ENCODE measurements around the gene SRSF1.
A peak's percentile ranks its signal among the peaks of the same experiment; 100 is the strongest.

Gene SRSF1

DNA sequence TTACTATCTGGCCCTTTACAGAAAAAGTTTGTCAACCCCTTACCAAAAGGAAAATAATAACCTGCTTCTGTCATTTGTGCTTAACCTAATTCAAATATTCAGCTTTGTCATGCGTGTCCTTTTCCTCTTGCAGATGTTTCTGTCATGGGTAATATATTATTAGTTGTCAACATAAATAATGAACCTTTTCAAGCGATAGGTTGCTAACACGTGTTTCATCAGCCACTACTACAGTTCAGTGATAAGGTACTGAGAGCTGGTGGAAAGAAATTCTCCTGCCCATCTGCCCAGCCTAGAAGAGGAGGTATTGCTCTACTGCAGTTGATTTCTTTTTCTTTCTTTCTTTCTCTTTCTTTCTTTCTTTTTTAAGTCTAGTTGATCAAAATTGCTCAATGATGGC is 12.0 kb upstream of the SRSF1 start:
- DNase-seq (ENCODE audit: low read depth in 2 of 2): no peak

DNA sequence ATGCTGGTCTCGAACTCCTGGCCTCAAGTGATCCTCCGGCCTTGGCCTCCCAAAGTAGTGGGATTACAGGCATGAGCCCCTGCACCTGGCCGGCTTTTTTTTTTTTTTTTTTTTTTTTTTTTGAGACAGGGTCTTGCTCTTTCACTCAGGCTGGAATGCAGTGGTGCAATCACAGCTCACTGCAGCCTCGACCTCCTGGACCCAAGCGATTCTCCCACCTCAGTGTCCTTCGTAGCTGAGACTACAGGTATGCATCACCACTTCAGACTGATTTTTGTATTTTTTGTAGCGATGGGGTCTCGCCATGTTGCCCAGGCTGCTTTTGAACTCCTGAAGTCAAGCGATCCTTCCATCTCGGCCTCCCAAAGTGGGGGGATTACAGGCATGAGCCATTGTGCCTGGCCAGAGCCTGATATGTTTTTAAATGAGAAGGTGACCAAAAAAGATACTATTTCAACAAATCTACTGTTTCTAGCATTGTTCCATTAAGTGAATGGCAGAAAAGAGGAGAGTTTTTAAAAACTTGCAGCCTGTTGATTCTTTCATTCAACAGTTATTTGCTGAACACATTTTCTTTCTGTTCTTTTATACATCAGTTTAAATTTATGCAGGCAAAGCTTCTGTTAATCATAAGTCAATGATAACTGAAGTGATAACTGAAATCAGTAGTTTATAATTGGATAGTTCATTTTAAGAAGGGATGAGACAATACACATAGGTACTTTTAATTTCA is 3.2 kb upstream of the SRSF1 start:
- DNase-seq (ENCODE audit: low read depth in 2 of 2): no peak

DNA sequence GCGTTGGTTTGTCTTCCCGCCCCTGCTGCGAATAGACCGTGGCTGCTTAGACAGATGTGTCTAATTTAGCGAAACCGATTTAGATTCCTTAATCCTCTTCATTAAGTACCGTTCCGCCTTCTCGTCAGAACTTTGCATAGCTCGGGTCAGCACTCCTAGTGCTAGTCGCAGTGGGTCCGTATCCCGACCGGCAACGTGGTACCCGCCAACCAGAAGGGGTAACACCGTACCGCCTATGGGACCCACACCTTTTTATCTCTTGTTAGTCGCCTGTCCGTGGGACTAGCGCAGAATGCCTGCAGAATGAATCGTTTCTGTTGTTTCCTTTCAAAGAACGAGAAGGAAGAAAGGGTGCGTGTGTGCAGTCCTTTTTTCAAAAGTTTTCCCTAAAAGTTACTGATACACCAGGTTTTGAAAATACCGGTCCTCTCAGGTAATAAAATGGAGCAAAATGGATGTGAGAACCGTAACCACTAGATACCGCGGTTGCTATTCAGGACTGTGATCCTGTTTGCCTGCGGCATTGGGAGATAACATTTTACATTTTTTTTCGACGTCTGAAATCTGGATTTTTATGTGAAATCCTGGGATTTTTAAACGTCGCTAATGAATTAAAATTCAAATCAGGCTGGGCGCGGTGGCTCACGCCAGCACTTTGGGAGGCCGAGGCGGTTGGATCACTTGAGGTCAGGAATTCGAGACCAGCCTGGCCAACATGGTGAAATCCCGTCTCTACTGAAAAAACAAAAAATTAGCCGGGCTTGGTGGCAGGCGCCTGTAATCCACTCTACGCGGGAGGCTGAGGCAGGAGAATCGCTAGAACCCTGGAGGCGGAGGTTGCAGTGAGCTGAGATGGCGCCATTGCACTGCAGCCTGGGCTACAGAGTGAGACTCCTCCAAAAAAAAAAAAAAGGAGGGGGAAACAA is 998 bp upstream of the SRSF1 start:
- DNase-seq (ENCODE audit: low read depth in 2 of 2): no peak

DNA sequence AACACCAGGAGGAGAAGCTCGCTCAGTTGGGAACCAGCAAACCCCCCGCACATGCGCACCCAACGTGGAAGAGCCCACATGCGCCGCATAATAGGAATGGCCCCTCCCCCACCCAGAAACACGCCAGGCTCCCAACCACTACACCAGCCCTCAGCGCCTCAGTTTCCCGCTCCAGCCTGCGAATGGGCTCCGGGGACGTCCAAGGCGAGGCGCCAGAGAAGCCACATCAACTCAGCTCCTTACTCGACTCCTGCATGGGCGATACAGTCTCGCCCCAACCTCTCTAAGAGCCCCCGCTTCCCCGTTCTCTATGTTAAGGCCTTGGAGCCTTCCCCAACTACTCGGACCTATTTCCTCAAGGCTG is 504 bp downstream of the SRSF1 start:
- DNase-seq (ENCODE audit: low read depth in 2 of 2): peak; percentile 14 to 30

DNA sequence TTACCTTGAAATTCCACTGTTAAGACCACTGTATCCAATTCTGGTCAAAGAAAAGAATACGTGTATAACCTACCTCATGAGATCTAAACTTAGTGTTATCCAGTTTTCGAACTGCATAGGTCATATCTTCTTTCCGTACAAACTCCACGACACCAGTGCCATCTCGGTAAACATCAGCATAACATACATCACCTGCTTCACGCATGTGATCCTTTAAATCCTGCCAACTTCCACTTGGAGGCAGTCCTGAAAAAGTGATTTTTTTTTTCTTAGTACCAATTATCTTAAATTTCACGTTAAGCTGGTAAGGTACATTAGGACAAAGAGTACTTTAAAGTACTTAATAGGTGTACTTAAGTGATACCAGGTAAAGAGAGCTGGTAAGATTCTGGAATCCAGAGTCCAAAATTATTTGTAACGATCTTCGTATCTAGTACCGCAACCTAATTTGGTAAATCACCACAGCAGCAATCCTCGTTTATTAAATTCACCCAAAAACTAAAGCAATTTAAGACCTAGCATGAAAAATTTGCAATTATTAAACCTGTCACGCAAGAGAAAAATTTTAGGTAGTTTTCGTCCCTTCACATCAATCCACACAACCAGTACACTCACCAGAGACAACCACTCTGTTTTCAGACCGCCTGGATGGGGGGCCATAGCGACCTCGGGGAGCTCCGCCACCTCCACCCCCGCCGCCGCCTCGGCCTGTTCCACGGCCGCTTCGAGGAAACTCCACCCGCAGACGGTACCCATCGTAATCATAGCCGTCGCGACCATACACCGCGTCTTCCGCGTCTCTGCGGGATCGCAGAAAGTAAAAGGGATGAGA is 1.1 kb downstream of the SRSF1 start:
- DNase-seq (ENCODE audit: low read depth in 2 of 2): peak in 1 of 2 donors; percentile 43

DNA sequence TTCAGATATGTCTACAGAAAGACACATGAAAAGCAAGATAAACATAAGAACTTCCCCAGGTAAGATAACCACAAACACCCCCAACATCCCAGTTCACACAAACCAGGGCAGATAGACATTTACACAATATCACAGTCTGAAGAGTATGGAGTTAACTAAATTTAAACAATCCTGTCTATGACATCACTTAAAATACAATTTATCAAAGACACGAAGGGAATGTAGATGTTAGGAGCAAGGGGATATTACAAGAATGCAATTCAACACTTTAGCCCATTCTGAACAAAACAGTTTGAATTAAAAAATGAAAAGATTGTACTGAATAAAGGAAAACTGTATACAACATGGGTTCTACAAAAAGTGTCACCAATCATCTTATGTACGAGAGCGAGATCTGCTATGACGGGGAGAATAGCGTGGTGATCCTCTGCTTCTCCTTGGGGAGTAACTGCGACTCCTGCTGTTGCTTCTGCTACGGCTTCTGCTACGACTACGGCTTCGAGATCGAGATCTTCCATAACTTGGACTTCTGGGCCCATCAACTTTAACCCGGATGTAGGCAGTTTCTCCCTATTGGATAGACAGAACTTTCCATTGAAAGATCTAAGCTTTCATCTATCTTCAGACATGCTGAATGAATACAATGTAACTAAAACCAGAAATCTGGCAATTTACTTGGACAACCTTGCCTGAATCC is 1.9 kb downstream of the SRSF1 start:
- DNase-seq (ENCODE audit: low read depth in 2 of 2): no peak

DNA sequence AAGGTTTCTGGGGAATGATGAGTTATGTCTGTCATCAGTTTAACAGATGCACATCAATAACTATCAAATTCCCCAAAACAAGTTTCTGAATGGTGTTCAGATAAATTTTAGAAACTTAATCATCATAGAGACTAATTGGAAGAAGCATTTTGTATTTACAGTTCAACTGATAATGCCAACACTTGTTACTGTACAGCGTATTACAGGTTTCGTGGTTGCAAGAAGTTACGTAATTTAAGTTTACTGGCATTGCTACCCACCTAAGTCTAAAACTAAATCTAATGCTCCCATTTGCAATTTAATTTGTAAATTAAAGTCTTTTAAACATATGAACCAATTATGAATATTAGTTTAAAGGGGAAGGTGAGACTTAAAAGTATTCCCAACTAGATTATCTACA is 3.0 kb downstream of the SRSF1 start:
- no peak for DNase-seq (ENCODE audit: low read depth in 2 of 2)

DNA sequence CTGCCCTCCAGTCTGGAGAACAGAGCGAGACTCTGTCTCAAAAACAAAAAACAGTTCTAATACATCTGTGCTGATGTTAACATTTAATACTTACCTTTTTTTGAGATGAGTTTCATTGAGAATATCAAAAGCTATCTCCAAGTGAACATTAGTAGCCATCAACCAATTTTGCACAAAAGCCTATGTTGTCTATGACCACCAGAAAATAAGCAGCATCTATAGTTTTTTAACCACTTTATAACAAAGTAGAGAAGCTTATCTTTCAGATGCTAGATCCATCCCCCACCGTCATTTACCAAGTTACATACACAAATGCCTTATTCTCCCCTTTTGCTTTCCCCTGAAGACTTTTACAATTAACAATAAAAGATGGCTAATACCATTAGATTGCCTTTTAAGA is 4.1 kb downstream of the SRSF1 start:
- DNase-seq (ENCODE audit: low read depth in 2 of 2): no peak

DNA sequence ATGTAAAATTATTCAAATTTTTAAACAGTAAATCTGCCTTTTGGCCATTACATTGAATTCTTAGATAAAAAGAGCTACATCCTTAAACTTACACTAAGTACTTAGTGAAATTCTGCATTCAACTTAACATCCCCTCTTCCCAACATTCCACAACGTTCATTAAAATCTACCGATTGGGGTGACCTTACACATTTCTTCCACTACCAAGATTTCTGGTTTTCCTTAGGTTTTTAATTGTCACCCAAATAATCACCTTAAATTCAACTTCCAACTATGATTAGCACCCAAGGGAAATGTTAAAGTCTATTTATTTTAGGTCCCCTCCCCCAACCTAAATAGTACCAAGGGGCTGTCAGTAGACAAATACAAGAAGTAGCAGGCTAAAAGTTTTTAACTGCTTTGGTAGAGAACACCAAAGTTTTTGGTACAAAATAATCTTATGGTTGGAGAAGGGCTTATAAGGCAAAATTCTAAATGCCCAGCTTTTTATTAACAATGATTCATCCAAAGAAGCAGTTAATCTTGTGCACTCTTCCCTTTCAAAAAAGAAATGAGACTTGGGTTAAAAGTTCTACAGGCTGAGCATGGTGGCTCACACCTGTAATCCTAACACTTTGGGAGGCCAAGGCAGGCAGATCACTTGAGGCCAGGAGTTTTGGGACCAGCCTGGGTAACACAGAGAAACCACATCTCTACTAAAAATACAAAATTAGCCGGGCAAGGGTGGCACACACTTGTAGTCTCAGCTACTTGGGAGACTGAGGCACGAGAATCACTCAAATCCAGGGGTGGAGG is 4.7 kb downstream of the SRSF1 start:
- no peak for DNase-seq (ENCODE audit: low read depth in 2 of 2)

DNA sequence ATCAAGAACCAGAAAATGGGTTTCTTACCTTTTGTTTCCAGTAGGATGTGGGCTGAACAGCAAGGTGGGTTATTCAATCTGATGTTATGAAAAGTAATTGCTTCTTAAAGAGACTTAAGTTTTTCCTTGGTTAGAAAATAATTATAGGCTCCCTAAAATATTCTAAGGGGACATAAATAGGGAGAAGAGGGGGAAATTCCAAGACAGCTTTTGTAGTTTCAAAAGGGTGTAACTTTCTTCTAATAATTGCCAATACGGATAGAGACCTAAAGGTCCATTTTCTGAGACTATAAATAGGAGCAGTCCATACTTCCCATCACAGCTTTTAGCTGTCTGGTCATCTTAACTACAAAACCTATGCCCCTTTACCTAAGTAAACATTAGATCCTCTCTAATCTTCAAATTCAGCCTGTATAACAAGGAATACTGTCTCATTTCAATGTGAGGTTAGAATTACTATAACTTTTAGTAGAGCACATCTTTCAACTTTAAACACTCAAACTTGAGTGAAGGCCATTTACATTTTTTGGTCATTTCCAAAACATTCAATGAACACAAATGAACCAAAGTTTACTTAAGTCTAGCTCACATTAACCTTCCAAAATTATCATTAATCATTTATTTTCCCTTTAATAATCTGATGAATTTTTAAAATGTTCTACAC is 5.5 kb downstream of the SRSF1 start:
- no peak for DNase-seq (ENCODE audit: low read depth in 2 of 2)

DNA sequence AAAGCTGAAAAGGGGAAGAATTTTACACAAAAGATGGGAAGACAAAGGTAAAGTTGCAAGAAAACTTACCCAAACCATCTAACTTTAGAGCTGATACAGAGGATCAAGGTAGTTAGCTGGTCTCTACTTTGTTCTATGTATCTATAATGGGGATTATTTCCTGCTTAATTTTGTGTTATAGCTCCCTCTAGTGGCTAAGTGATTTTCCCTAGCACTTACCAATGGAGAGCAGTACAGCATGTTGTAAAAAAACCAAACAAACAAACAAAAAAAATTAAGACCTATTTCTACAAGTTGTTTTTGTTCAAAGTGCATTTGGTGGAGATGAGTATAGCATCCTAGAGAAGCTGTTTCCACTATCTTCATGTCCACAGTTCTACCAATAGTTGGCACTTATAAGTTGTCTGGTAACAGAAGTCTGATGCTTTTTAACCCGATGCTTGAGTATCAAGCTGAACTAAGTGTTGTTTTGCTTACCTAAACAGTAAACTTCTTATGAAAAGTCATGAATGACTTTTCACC is 7.5 kb downstream of the SRSF1 start:
- no peak for DNase-seq (ENCODE audit: low read depth in 2 of 2)

DNA sequence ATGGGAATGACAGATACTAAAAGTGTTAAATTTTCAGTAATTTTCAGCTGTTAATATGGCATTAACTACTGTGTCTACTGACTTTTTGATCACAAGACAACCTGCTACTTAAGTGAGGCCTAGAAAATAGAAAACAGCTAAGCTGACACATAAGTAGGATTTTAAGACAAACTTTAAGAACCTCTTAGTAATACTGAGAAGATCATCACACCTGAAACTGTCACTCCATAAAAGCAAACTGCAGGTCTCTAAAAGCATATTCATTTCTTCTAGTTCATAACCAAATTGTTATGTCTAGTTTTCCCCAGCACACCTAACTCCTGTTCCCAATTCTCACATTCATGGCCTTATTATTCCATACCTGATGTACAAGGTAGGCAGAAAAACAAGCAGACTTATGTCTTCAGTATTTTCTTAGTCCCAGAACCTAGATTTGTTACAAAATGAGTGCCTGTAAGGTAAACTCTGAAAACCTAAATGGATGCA is 8.0 kb downstream of the SRSF1 start:
- no peak for DNase-seq (ENCODE audit: low read depth in 2 of 2)

DNA sequence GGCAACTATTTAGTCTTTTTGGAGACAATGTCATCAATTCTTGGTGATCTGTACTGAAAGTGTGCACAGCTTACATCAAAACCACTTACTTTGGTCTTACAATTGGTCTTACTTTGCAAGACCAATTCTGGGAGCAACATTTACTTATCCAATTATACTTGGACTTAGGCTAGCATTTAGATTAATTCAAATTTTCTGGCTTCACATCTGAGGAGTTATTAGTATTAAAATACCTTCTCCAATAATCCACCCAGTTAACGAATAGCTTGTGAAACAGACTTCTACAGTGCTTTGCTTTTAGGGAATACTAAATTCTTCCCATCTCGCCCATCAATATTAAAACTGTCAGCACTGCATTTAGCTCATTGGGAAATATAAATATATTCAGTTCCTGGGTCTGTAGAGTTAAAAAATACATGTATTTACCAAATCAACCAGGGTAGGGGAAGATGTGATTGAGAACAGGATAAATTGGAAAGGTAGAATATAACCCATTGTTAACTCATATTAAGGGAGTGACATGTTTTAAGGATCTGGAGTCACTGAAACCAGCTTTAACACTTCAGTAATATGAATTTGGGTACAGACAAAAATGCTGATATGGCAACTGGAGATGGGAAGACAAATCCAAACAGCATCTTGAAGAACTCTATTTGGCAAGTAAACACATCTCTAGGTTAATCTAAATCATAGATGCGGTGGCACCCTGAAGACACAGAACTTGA is 9.8 kb downstream of the SRSF1 start:
- DNase-seq (ENCODE audit: low read depth in 2 of 2): no peak

DNA sequence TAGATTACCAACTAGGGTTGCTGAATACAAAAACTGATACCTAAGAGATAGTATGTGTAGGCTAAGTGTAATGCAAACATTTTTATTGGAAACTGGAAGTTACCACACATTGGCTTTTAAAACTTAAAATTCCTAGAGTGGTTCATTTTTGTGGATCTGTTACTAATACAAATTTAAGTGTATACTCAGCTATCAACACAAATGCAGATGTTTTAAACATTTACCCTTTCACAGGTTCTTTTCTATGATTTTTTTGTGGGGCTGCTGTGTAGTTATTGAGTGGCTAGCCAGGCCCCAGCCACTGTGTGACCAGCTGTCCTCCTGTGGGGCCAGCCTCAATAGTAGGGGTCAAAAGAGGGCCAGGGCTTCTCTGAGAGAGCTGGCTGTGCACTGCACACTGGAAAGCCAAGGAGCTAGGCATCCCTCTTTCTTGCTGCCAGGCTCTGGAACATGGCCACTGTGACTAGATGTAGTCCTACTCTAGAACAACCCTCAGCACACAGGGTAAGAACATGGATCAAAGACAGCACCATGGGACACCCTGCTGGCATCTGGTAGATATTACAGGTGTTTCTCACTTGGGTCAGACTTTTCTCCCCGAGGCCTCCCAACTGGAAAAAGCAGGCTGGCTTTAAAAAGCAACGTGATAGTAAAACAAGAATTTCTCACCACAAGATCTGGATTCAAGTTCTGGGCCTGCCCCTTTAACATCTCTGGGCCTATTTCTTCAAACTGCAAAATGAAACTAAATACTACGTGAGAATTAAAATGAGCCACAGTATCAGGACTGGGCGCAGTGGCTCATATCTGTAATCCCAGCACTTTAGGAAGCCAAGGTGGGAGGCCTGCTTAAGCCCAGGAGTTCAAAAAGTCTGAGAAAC is 11.7 kb downstream of the SRSF1 start:
- no peak for DNase-seq (ENCODE audit: low read depth in 2 of 2)

DNA sequence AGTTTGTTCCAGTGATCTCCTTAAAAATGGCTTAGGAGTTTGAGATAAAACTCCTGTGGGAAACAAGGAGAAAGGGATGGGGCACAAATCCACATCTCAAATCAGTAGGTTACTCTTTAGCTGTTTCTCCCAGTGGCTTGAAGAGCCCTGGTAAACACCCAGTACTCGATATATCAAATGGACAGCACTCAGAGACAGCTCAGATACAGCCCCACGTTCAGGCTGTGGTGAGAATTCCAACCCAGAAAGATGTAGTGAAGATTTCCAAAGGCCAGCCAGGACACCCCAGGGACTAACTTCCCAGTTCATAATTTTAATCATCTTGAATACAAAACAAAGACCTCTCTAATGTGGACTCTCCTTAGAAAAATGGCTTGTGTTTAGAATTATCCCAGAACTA is 12.6 kb downstream of the SRSF1 start:
- no peak for DNase-seq (ENCODE audit: low read depth in 2 of 2)

DNA sequence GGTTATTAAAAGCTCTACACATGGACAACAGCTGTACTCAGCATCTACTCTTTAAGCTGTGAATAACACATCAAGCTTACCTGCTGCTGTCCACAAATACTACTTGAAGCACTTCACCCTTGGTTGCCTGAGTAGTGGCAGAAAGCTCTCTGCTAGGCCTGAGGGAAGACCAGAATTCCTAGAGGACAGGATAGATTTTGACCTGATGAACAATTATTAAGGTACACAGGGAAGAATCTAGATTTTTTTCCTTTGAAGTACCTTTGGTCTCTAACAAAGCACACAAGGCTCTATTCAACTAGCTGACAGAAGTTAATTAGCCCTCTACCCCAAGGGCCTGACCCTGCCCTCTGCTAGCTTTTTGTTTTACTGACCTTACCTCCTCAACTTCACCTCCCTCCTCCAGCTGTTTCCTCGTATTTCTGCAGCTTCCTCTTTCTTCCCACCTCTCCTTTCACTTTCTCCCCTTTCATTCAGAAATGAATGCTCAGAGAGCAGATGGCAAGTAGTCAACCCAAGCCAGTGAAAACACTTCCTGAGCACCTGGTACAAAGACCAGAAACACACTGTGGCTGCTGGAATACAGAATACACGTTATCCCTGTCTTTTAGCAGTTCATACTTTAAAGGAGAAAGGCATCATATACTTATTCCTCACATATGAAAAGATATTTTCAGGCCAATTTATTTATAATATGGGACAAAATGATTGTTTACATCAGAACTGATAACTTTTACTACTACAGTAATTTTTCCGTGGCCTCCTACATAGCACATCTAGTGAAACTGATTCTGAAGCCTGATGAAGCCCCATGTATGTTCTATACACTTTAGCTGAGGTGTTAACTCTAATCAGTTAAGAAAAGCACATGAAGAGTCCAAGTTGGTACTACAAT is 13.3 kb downstream of the SRSF1 start:
- no peak for DNase-seq (ENCODE audit: low read depth in 2 of 2)

DNA sequence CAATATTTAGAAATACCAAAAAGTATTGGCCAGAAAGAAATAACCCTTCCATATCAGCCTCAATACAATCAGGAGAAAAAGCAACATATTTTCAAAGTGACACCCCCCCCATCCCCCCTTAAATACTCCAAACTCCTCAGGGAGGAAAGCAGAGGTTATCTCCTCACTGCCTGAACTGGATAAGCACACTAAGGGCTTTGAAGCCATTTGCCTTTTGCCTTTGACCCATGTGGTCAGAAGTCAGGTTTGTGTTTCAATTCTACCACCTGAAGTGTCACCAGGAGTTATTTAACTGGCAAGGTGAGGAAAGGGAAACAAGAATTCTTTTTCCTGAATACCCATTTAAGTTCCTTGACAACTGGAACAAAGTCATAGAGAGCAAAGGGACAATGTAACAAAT is 15.5 kb downstream of the SRSF1 start:
- DNase-seq (ENCODE audit: low read depth in 2 of 2): no peak
